CD4-positive, alpha-beta T cell treated with Interleukin-2 at 100 ng/mL for 4 hours (primary cell): Measurements from ENCODE around the gene CAVIN2.
"Not testable (repeated sequence)": the region's sequence is repeated elsewhere in the genome, so short reads cannot be mapped to it uniquely, and the experiment has no call there.

Source experiments
- DNase-seq: peaks from one replicate; pipeline ENCODE4 v3.0.0-alpha.2; 2020; ENCODE audit warnings: low spot score

The CAVIN2 gene

DNA sequence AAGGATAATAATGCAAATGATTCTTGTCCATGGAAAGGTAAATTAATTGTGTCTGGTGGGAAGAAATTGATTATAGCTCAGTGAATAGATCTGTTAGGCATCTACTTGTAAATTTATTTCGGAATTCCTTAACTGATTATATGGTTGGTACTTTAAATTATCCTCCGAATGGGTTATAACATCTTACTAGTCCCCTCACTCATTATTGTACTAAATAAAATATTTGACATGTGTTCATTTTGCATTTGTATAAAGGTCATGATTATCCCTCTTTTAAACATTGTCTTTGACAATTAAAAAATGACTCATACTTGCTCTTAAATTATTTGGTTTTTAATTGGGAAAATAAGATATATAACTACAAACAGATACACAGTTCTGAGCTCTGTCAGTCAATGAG is 47.4 kb downstream of the CAVIN2 start:
- no peak for DNase-seq

DNA sequence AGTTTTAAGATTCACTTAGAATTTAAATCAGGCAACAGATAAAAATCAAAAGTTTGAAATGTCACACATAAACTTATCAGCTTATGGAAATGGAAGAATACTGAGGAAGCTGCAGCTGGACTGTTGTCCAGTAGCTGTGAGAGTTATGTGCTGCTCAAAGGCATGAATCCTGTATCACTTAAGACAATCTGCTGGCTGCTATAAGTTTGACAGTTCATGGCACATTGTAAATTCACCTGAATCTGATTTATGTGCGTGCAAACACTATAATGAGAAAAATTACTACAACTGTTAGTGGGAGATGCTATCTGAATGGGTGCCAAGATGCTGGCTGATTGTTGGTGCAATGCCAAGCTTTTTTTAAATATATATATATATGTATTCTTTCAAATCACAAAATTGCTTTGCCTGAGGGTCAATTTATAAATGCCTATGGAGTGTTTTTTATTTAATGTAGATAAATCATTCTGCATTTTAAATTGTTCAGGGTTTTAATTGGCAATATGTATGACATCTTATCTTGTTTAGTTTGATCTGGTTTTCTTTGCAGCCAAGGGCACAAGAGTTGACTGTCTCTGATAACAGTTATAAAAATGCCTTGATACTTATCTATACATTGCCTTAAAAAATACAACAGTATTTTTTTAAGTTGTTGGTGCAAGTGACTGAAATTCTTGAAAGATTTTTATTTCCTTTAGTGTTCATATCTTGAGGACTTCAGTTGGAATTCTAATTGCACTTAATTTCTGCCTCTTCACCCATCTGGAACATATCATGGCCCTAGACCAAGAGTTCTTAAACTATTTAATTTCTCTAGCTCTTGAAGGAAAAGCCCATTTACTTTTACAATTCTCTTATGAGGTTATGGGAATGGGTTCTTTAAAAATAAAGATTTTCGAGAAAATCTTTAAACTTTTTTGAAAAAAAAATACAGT is 48.7 kb downstream of the CAVIN2 start:
- no peak for DNase-seq

- DNase-seq, result no peak
Observed at GRCh38 chr2:191797500-191797899, 49.4 kb downstream of the CAVIN2 start.

- DNase-seq, result no peak
Observed at GRCh38 chr2:191795715-191796114, 51.2 kb downstream of the CAVIN2 start.

DNA sequence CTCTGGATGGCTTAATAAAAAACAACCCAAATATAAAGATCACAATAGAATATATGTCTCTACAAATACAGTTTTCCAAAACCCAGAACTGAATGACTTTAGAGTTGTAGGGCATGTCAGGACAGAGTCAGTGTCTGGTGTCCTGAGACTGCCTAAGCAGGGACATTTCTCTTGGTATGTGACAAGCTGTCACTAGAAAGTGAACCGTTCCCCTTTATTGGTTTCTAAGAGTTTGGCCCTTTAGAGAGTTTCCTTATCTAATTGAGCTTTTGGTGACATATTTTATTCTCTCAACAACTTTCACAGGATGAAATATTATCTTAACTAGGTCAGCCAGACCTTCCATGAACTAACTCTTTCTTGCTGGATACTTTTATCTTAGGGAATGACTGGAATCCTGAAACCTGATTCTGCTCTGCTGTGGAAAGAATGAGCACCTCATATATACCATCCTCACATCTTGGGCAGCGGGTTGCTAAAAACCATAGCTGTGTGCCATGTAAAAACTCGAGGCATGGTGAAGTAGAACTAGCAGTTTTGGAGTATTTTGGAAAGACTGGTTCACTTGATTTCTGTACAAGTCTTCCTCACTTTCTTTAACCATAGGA is 54.8 kb downstream of the CAVIN2 start:
- DNase-seq, result no peak

DNA sequence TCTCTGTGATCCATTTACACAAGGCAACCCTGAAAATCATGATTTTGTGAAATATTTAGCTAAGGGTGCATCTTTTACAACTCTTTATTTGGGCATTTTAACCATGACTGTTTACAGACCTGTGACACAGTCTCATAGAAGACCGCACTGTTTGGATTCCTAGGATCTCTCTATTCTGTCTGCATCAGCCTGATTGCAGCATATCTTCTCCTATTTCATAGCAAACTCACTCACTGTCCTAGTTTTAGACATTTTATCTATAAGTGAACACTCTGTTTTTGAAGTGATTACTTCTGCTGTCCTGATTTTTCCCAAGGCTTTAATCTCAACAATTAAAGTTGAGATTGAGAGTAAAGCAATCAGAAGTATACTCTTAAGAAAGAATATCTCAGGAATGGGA is 56.2 kb downstream of the CAVIN2 start:
- DNase-seq, result no peak

DNA sequence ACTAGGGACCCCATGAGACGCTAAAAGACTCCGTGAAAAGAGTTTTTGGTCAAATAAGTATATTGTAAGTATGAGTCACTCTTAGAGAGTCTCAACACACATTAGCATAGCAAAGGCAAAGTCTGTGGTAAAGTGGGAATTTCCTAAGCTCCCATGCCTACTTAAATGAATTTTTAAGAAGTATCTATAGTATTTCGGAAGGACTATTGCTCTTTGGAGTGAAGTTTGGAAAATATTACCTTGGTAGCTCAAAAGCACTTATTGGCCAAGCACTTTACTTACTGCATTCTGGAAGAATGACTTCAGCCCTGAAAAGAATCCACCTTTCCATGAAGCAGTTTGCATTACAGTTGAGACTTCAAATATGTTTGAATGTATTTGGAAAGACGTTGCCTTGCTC is 57.1 kb downstream of the CAVIN2 start:
- DNase-seq, result no peak

DNA sequence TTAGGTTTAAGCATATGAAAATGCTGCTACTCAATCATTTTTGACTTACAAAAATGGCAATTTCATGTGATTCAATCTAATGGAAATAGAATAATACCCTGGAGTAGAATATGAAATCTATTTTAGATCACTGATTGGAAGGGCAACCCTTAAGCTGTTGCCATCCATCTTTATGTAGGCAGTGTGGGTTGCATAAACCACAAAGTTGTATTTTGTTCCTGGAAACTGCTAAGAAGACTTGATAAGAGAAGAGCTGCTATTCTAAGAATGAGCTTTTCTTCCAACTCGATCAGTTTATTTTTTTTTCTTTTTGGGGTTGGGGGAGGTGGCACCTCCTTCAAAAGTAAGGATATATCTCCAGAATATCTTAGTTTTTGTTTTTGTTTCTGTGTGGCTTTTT is 60.2 kb downstream of the CAVIN2 start:
- no peak for DNase-seq

DNA sequence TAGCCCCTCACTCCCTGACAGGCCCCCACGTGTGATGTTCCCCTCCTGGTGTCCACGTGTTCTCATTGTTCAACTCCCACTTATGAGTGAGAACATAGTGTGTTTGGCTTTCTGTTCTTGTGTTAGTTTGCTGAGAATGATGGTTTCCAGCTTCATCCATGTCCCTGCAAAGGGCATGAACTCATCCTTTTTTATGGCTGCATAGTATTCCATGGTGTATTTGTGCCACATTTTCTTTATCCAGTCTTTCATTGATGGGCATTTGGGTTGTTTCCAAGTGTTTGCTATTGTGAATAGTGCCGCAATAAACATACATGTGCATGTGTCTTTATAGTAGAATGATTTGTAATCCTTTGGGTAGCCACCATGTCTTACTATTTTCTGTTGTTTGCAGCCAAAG is 61.2 kb downstream of the CAVIN2 start:
- DNase-seq, result not testable (repeated sequence)
